K562 (cell line): ENCODE results near the gene AGRN. TPM values are rescaled to one million over a fixed set of nuclear protein-coding genes. Genes with fewer than 3 reads are reported as not detected.
A peak's percentile ranks its signal among the peaks of the same experiment; 100 is the strongest.

Experiments used
- CBFA2T3 ChIP-seq: fragments of 450-650 bp; IDR thresholded peaks from 2 replicates; pipeline ENCODE4 v1.6.1; 2017
- CC2D1A ChIP-seq: fragments of 450-650 bp; IDR thresholded peaks from 2 replicates; pipeline ENCODE4 v1.6.1; 2017; ENCODE audit warnings: mild to moderate bottlenecking
- GABPB1 ChIP-seq: sonication (generic); formaldehyde crosslinking; IDR thresholded peaks from 2 replicates; pipeline ENCODE4 v1.8.0; 2022; ENCODE audit warnings: mild to moderate bottlenecking, missing genetic modification reagents
- MTA3 ChIP-seq: fragments of 450-650 bp; formaldehyde crosslinking; IDR thresholded peaks from 2 replicates; pipeline ENCODE4 v1.6.1; 2017; ENCODE audit warnings: mild to moderate bottlenecking, borderline replicate concordance
- NRF1 ChIP-seq, 2 experiments: fragments of 450-650 bp; IDR thresholded peaks in 1 of 2; conservative IDR thresholded peaks in 1 of 2; 2 replicates each; pipeline ENCODE4 v1.6.1; 2014; ENCODE audit warnings: mild to moderate bottlenecking in 2 of 2
- TBL1XR1 ChIP-seq, 2 experiments: IDR thresholded peaks; 2 replicates each; pipeline ENCODE4 v1.6.1; 2012; ENCODE audit warnings: improper control_type of control experiment in 2 of 2, low read length in 2 of 2, mild to moderate bottlenecking in 1 of 2
- ZBTB1 ChIP-seq: sonication (generic); formaldehyde crosslinking; IDR thresholded peaks from 2 replicates; pipeline ENCODE4 v1.8.1; 2023; ENCODE audit warnings: missing genetic modification reagents, low read depth, mild to moderate bottlenecking, borderline replicate concordance
- ZNF212 ChIP-seq: fragments of 450-650 bp; formaldehyde crosslinking; IDR thresholded peaks from 2 replicates; pipeline ENCODE4 v1.4.0; 2020; ENCODE audit warnings: mild to moderate bottlenecking
- ZNF23 ChIP-seq: fragments of 250-450 bp; sonication (Bioruptor Pico); IDR thresholded peaks from 2 replicates; pipeline ENCODE4 v1.4.0; 2020; ENCODE audit warnings: mild to moderate bottlenecking
- ZNF57 ChIP-seq: fragments of 450-650 bp; formaldehyde crosslinking; IDR thresholded peaks from 2 replicates; pipeline ENCODE4 v1.4.0; 2020; ENCODE audit warnings: mild to moderate bottlenecking, moderate library complexity
- polyA plus RNA-seq, 8 experiments: library from polyadenylated mRNA; depleted of rRNA in 4 of 8; stranded (reverse) in 5 of 8; unstranded in 3 of 8; fragments of >200 nt; fragmentation: Nextera tagmentation in 2 of 8; fragmentation: Illumina TruSeq in 1 of 8; extraction: Ambion mirVana in 2 of 8; extraction: Trizol in 1 of 8; gene quantifications; 2 replicates each; pipeline versions ENCODE4 v1.2.1 to v1.2.3, GENCODE V29; 2011 to 2014; ENCODE audit warnings: inconsistent platforms in 1 of 8, missing spikeins in 1 of 8
- total RNA-seq, 7 experiments: library from RNA; depleted of rRNA in 6 of 7; stranded (reverse); fragments of >200 nt in 6 of 7; fragmentation: Illumina TruSeq in 2 of 7; extraction: Trizol in 2 of 7; gene quantifications; 2 replicates each; pipeline versions ENCODE4 v1.2.1 to v1.2.3, GENCODE V29; 2011 to 2021; ENCODE audit warnings: low replicate concordance in 1 of 7
- TF ChIP-seq, protein P1 (sequence below): fragments of 250-450 bp; sonication (Bioruptor Pico); IDR thresholded peaks from 2 replicates; pipeline ENCODE4 v1.4.0; 2020; ENCODE audit warnings: mild to moderate bottlenecking, moderate library complexity, borderline replicate concordance
- TF ChIP-seq, protein P2 (sequence below): fragments of 450-650 bp; formaldehyde crosslinking; IDR thresholded peaks from 2 replicates; pipeline ENCODE4 v1.4.0; 2020; ENCODE audit warnings: mild to moderate bottlenecking, mixed read lengths
- TF ChIP-seq, protein P3 (sequence below): conservative IDR thresholded peaks from 2 replicates; pipeline ENCODE4 v1.6.1; 2011; ENCODE audit warnings: low read depth, mild to moderate bottlenecking, low read length; ENCODE audit not compliant: control insufficient read depth
- TF ChIP-seq, protein P4 (sequence below), 3 experiments: fragments of 200-800 bp in 1 of 3; fragments of 250-450 bp in 1 of 3; fragments of 450-650 bp in 1 of 3; sonication (Bioruptor Pico) in 1 of 3; sonication (Bioruptor generic) in 1 of 3; formaldehyde crosslinking in 1 of 3; IDR thresholded peaks; 2 replicates each; pipeline versions ENCODE4 v1.6.1 to v1.8.0; 2016 to 2022; ENCODE audit warnings: mild to moderate bottlenecking in 2 of 3, missing genetic modification characterization in 2 of 3, missing compliant biosample characterization in 1 of 3, moderate library complexity in 1 of 3
- TF ChIP-seq, protein P5 (sequence below): fragments of 250-450 bp; sonication (Bioruptor Pico); IDR thresholded peaks from 2 replicates; pipeline ENCODE4 v1.4.0; 2020; ENCODE audit warnings: mild to moderate bottlenecking, moderate library complexity

The AGRN gene
- total and polyA plus RNA-seq, 9 of the 15 experiments (the other 6 are each of a cell fraction or from before 2014, with no cell fraction given), result 0.04 to 111 (median 18.1) TPM

DNA sequence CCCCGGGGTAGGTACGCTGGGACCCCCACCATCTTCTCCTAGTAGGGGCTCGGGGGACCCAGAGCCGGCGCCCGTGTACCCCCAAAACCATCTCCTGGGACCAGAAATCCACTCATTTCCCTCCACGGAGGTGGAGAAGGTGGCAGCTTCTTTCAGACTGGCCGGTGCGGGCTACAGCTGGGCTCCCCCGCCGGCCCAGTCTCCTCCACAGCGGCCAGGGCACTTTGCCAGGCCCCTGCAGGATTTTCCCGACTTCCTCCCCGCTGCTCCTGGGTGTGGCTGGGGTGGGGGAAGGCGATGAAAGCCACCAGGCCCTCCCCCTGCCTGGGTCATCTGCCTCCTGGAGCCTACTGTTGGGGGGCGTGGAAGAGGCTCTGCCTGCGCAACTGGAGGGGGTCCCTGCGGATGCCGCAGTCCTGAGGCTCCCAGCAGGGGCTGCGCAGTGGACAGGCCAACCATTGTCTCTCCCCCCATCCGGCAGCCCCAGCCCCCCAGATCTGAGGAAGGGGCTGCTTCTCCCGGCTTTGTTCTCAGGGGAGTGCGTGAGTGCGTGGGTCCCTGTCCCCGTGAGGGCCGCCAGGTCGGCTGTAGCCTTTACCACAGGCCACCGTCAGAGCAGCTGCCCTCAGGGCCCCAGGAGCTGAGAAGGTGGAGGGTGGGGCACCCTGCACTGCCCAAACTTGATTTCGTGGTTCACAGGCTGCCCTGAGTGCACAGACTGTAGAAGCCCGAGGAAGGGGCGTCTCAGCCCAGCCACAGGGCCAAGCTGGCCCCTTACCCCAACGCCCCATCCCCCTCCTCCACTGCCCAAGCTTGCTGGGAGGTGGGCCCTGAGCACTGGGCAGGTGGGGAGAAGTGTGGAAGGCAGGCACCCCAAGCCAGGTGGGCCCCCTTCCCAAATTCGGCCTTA, 1.3 kb downstream of the AGRN start (continued):
- TF ChIP-seq CC2D1A, result no peak
- TF ChIP-seq ZBTB1 (CRISPR knock-in tag), result no peak
- TF ChIP-seq ZNF212 (CRISPR knock-in tag), result no peak
- TF ChIP-seq, protein P1, sequence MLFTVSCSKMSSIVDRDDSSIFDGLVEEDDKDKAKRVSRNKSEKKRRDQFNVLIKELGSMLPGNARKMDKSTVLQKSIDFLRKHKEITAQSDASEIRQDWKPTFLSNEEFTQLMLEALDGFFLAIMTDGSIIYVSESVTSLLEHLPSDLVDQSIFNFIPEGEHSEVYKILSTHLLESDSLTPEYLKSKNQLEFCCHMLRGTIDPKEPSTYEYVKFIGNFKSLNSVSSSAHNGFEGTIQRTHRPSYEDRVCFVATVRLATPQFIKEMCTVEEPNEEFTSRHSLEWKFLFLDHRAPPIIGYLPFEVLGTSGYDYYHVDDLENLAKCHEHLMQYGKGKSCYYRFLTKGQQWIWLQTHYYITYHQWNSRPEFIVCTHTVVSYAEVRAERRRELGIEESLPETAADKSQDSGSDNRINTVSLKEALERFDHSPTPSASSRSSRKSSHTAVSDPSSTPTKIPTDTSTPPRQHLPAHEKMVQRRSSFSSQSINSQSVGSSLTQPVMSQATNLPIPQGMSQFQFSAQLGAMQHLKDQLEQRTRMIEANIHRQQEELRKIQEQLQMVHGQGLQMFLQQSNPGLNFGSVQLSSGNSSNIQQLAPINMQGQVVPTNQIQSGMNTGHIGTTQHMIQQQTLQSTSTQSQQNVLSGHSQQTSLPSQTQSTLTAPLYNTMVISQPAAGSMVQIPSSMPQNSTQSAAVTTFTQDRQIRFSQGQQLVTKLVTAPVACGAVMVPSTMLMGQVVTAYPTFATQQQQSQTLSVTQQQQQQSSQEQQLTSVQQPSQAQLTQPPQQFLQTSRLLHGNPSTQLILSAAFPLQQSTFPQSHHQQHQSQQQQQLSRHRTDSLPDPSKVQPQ (CRISPR knock-in tag), result 0 out of 2 replicates have a peak, but pooled peaks have one; percentile 12
- peak; percentile 61 to 69 for TF ChIP-seq NRF1 (conservative IDR thresholded peaks at IDR 0.05 in 1 of 2, IDR thresholded peaks at IDR 0.05 in 1 of 2)
- TF ChIP-seq, protein P2, sequence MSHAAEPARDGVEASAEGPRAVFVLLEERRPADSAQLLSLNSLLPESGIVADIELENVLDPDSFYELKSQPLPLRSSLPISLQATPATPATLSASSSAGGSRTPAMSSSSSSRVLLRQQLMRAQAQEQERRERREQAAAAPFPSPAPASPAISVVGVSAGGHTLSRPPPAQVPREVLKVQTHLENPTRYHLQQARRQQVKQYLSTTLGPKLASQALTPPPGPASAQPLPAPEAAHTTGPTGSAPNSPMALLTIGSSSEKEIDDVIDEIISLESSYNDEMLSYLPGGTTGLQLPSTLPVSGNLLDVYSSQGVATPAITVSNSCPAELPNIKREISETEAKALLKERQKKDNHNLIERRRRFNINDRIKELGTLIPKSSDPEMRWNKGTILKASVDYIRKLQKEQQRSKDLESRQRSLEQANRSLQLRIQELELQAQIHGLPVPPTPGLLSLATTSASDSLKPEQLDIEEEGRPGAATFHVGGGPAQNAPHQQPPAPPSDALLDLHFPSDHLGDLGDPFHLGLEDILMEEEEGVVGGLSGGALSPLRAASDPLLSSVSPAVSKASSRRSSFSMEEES (CRISPR knock-in tag), result no peak
- TF ChIP-seq, protein P3, sequence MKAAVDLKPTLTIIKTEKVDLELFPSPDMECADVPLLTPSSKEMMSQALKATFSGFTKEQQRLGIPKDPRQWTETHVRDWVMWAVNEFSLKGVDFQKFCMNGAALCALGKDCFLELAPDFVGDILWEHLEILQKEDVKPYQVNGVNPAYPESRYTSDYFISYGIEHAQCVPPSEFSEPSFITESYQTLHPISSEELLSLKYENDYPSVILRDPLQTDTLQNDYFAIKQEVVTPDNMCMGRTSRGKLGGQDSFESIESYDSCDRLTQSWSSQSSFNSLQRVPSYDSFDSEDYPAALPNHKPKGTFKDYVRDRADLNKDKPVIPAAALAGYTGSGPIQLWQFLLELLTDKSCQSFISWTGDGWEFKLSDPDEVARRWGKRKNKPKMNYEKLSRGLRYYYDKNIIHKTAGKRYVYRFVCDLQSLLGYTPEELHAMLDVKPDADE, result no peak
- 0 out of 2 replicates have a peak, but pooled peaks have one; percentile 2 for TF ChIP-seq GABPB1
- no peak for TF ChIP-seq ZNF23 (CRISPR knock-in tag)
- peak; percentile 68; the same call in 1 of the 2 replicates for TF ChIP-seq MTA3
- TF ChIP-seq, protein P4, sequence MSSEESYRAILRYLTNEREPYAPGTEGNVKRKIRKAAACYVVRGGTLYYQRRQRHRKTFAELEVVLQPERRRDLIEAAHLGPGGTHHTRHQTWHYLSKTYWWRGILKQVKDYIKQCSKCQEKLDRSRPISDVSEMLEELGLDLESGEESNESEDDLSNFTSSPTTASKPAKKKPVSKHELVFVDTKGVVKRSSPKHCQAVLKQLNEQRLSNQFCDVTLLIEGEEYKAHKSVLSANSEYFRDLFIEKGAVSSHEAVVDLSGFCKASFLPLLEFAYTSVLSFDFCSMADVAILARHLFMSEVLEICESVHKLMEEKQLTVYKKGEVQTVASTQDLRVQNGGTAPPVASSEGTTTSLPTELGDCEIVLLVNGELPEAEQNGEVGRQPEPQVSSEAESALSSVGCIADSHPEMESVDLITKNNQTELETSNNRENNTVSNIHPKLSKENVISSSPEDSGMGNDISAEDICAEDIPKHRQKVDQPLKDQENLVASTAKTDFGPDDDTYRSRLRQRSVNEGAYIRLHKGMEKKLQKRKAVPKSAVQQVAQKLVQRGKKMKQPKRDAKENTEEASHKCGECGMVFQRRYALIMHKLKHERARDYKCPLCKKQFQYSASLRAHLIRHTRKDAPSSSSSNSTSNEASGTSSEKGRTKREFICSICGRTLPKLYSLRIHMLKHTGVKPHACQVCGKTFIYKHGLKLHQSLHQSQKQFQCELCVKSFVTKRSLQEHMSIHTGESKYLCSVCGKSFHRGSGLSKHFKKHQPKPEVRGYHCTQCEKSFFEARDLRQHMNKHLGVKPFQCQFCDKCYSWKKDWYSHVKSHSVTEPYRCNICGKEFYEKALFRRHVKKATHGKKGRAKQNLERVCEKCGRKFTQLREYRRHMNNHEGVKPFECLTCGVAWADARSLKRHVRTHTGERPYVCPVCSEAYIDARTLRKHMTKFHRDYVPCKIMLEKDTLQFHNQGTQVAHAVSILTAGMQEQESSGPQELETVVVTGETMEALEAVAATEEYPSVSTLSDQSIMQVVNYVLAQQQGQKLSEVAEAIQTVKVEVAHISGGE (CRISPR knock-in tag; IDR thresholded peaks at IDR 0.05), result no peak
- TF ChIP-seq, protein P5, sequence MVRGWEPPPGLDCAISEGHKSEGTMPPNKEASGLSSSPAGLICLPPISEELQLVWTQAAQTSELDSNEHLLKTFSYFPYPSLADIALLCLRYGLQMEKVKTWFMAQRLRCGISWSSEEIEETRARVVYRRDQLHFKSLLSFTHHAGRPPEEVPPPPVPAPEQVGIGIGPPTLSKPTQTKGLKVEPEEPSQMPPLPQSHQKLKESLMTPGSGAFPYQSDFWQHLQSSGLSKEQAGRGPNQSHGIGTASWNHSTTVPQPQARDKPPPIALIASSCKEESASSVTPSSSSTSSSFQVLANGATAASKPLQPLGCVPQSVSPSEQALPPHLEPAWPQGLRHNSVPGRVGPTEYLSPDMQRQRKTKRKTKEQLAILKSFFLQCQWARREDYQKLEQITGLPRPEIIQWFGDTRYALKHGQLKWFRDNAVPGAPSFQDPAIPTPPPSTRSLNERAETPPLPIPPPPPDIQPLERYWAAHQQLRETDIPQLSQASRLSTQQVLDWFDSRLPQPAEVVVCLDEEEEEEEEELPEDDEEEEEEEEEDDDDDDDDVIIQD (CRISPR knock-in tag), result 0 out of 2 replicates have a peak, but pooled peaks have one; percentile 62
- TF ChIP-seq TBL1XR1 (IDR thresholded peaks at IDR 0.05; ENCODE audit: low read length in 2 of 2), result peak in 1 of 2 experiments; percentile 24; a peak in 1 of 4 replicates
- no peak for TF ChIP-seq CBFA2T3
- TF ChIP-seq ZNF57 (CRISPR knock-in tag), result no peak
